ENCODE measurements around the gene ORM1. TPM values are rescaled to one million over a fixed set of nuclear protein-coding genes. Genes with fewer than 3 reads are reported as not detected.
A peak's percentile ranks its signal among the peaks of the same experiment; 100 is the strongest.

The ORM1 gene
- total and polyA plus RNA-seq, 10 of the 15 experiments (the other 5 are each of a cell fraction or from before 2014, with no cell fraction given), result 4.4 TPM; not detected in 9

GRCh38 chr9:114348906-114349482 is 26.1 kb downstream of the ORM1 start (continued):
- TF ChIP-seq RAD21 (IDR thresholded peaks at IDR 0.05; ENCODE audit: insufficient read depth, low read depth, low read length) (no peak), CREM (IDR thresholded peaks at IDR 0.05; ENCODE audit: low read depth) (no peak), YBX1 (IDR thresholded peaks at IDR 0.05) (no peak), ZNF384 (IDR thresholded peaks at IDR 0.05; ENCODE audit: borderline replicate concordance, low read depth, low read length) (peak; percentile 94), REST (IDR thresholded peaks at IDR 0.05; ENCODE audit: low read depth, low read length) (no peak), NKRF (conservative IDR thresholded peaks at IDR 0.05) (no peak), PKNOX1 (IDR thresholded peaks at IDR 0.05) (peak; percentile 96), SMC3 (IDR thresholded peaks at IDR 0.05; ENCODE audit: borderline replicate concordance, low read length) (0 out of 2 replicates have a peak, but pooled peaks have one; percentile 5), SREBF1 (IDR thresholded peaks at IDR 0.05; ENCODE audit: low read length) (no peak; the same call in 1 of the 2 replicates), RCOR1 (conservative IDR thresholded peaks at IDR 0.05; ENCODE audit: low read depth, low read length) (no peak), BCL11A (IDR thresholded peaks at IDR 0.05; ENCODE audit: low read depth, low read length) (peak; percentile 62; the same call in 1 of the 2 replicates), POLR2AphosphoS5 (IDR thresholded peaks at IDR 0.05; ENCODE audit: low read length) (peak; percentile 66), CEBPB (IDR thresholded peaks at IDR 0.05; ENCODE audit: borderline replicate concordance in 1 of 2, low read depth in 2 of 2, low read length in 2 of 2) (no peak), PML (IDR thresholded peaks at IDR 0.05; ENCODE audit: low read length) (peak; percentile 44; the same call in 1 of the 2 replicates)

Data from GM12878 (cell line).